CD4-positive, CD25-positive, alpha-beta regulatory T cell (primary cell): ENCODE results near the gene RBL2. TPM values are rescaled to one million over a fixed set of nuclear protein-coding genes. Genes with fewer than 3 reads are reported as not detected.

Source experiments
- ATAC-seq, 2 donors: fragments of 150-1000 bp; cut with Tn5 transposase; one replicate each; pipeline ENCODE4 v1.10.0; 2021; ENCODE audit warnings: low read depth in 2 of 2, moderate number of reproducible peaks in 2 of 2, moderate library complexity in 1 of 2
- DNase-seq, 3 donors: peaks; one replicate each; pipeline versions ENCODE4 v3.0.0 to v3.0.0-alpha.2; 2012 to 2022; ENCODE audit warnings: mixed read lengths in 1 of 3
- H3K27ac ChIP-seq: one replicate; pipeline ENCODE4 v1.7.0; 2013; ENCODE audit warnings: mild to moderate bottlenecking, low read length; ENCODE audit not compliant: insufficient read depth, poor library complexity, severe bottlenecking
- H3K27me3 ChIP-seq: one replicate; pipeline ENCODE4 v1.7.0; 2013; ENCODE audit warnings: low read length; ENCODE audit not compliant: control insufficient read depth, insufficient read depth
- H3K36me3 ChIP-seq: one replicate; pipeline ENCODE4 v1.7.0; 2013; ENCODE audit warnings: mild to moderate bottlenecking, low read length, moderate library complexity; ENCODE audit not compliant: control insufficient read depth, insufficient read depth
- H3K4me1 ChIP-seq: 2 replicates; pipeline ENCODE4 v1.7.0; 2013; ENCODE audit warnings: mild to moderate bottlenecking, low read length; ENCODE audit not compliant: insufficient read depth, control insufficient read depth, poor library complexity, severe bottlenecking
- H3K4me3 ChIP-seq: one replicate; pipeline ENCODE4 v1.7.0; 2013; ENCODE audit warnings: low read depth, mild to moderate bottlenecking, low read length, moderate library complexity
- H3K9me3 ChIP-seq, 2 experiments: 1 replicate in 1 of 2; 2 replicates in 1 of 2; pipeline ENCODE4 v1.7.0; 2013; ENCODE audit warnings: low read length in 2 of 2, mild to moderate bottlenecking in 1 of 2, moderate library complexity in 1 of 2; ENCODE audit not compliant: control insufficient read depth in 2 of 2
- H3K27ac Mint-ChIP-seq, 3 donors: one replicate each; pipeline ENCODE4 v1.8.0; 2020 to 2022; ENCODE audit warnings: mild to moderate bottlenecking in 3 of 3, mixed read lengths in 3 of 3, moderate library complexity in 2 of 3
- H3K27me3 Mint-ChIP-seq: one replicate; pipeline ENCODE4 v1.8.0; 2022; ENCODE audit warnings: mild to moderate bottlenecking, mixed read lengths
- H3K36me3 Mint-ChIP-seq: one replicate; pipeline ENCODE4 v1.8.0; 2020; ENCODE audit warnings: mixed read lengths
- H3K4me1 Mint-ChIP-seq, 4 donors: one replicate each; pipeline ENCODE4 v1.8.0; 2020 to 2022; ENCODE audit warnings: mixed read lengths in 4 of 4, mild to moderate bottlenecking in 1 of 4
- H3K4me3 Mint-ChIP-seq, 4 donors: one replicate each; pipeline ENCODE4 v1.8.0; 2020 to 2022; ENCODE audit warnings: mild to moderate bottlenecking in 4 of 4, mixed read lengths in 4 of 4, moderate library complexity in 3 of 4
- H3K9me3 Mint-ChIP-seq, 7 donors: one replicate each; pipeline ENCODE4 v1.8.0; 2020 to 2022; ENCODE audit warnings: mixed read lengths in 7 of 7, mild to moderate bottlenecking in 3 of 7, moderate library complexity in 2 of 7
- polyA plus RNA-seq, 4 donors: library from polyadenylated mRNA; unstranded; fragments of 300-500 nt; fragmentation: Illumina TruSeq; gene quantifications; one replicate each; pipeline ENCODE4 v1.2.3, GENCODE V29; 2021
- total RNA-seq: library from RNA; stranded (reverse); gene quantifications from one replicate; pipeline ENCODE4 v1.2.3, GENCODE V29; 2022

The RBL2 gene
- total and polyA plus RNA-seq, 5 donors from 2014 or later, result 168 to 215 (median 208) TPM

DNA sequence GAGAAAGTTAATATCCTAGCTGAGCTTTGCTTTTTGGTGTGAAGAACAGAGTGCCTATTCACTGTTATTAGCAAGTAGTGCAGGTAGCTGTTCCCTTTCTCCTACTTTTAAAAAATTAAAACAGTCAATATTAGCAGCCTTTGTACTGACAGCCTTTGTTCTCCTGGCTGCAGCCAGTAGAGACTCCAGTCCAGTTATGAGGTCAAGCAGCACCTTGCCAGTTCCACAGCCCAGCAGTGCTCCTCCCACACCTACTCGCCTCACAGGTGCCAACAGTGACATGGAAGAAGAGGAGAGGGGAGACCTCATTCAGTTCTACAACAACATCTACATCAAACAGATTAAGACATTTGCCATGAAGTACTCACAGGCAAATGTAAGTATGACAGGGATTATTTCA is 46.1 kb downstream of the RBL2 start:
- Mint-ChIP-seq H3K27ac (peak overlapping the region; percentile 66 to 80 (median 73)), H3K27me3 (no peaks in the 10 kb centered on the region), H3K36me3 (peaks cover 85% of the 10 kb centered on the region), H3K4me3 (peak overlapping the region in 1 of 4 donors; percentile 9), H3K4me1 (peaks cover 26 to 40% (median 29%) of the 10 kb centered on the region in 4 donors), H3K9me3 (peaks cover 0 to 21% (median 11%) of the 10 kb centered on the region in 7 donors)
- Histone ChIP-seq H3K36me3 (peaks cover 97% of the 10 kb centered on the region), H3K27me3 (no peaks in the 10 kb centered on the region), H3K4me3 (no peak overlapping the region), H3K9me3 (peaks cover 16 to 23% of the 10 kb centered on the region in 2 experiments), H3K27ac (no peak overlapping the region), H3K4me1 (peaks cover 7% of the 10 kb centered on the region)
- ATAC-seq (no peak), DNase-seq (no peak)

DNA sequence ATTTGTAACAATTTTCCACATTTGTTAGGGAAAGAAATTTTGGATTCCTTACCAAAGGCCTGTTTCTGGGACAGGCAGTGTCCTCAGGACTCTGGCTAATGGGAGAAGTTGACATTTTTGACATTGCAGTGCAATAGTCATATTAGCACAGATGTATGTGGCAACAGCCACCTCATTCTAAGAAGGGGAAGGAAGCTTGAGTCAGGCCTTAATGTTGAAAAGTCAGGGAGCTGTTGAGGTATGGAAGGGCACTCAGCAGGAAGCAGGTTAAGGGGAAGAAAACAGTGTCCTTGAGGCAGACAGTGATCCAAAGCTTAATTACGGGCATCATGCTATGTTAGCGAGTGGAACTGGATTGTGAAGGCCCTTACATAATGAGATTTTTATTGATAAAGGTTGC is 47.9 kb downstream of the RBL2 start:
- peak overlapping the region in 1 of 3 donors; percentile 64 for H3K27ac Mint-ChIP-seq
- peaks cover 19 to 25% (median 22%) of the 10 kb centered on the region in 4 donors for H3K4me1 Mint-ChIP-seq
- peaks cover 82% of the 10 kb centered on the region for H3K36me3 Mint-ChIP-seq
- Histone ChIP-seq H3K4me3 (no peak overlapping the region), H3K27me3 (no peaks in the 10 kb centered on the region), H3K27ac (no peak overlapping the region), H3K36me3 (peaks cover 99% of the 10 kb centered on the region), H3K9me3 (peaks cover 32 to 40% of the 10 kb centered on the region in 2 experiments), H3K4me1 (no peaks in the 10 kb centered on the region)
- no peak overlapping the region for H3K4me3 Mint-ChIP-seq
- ATAC-seq, result no peak
- H3K27me3 Mint-ChIP-seq, result no peaks in the 10 kb centered on the region
- DNase-seq, result no peak
- peaks cover 1 to 37% (median 17%) of the 10 kb centered on the region in 7 donors for H3K9me3 Mint-ChIP-seq

DNA sequence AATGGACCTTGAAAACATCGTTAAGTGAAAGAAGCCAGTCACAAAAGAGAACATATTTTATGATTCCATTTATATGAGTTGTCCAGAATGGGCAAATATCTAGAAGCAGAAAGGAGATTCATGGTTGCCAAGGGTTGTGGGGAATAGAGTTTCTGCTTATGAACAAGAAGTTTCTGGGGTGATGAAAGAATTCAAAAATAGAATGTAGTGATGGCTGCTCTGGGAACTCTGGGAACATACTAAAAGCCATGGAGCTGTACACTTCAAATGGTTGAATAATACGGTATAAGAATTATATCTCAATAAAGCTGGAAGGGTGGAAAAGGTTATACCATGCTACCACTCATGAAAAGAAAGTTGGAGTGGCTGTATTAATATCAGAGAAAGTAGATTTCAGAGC is 50.3 kb downstream of the RBL2 start:
- H3K4me3 Mint-ChIP-seq, result no peak overlapping the region
- peaks cover 1 to 43% (median 17%) of the 10 kb centered on the region in 7 donors for H3K9me3 Mint-ChIP-seq
- peaks cover 75% of the 10 kb centered on the region for H3K36me3 Mint-ChIP-seq
- Histone ChIP-seq H3K36me3 (peaks cover 99% of the 10 kb centered on the region), H3K27ac (no peak overlapping the region), H3K27me3 (no peaks in the 10 kb centered on the region), H3K4me1 (no peaks in the 10 kb centered on the region), H3K9me3 (peaks cover 38 to 48% of the 10 kb centered on the region in 2 experiments), H3K4me3 (no peak overlapping the region)
- peaks cover 22 to 26% (median 24%) of the 10 kb centered on the region in 4 donors for H3K4me1 Mint-ChIP-seq
- no peaks in the 10 kb centered on the region for H3K27me3 Mint-ChIP-seq
- peak overlapping the region in 1 of 3 donors; percentile 9 for H3K27ac Mint-ChIP-seq
- DNase-seq (no peak), ATAC-seq (no peak)

DNA sequence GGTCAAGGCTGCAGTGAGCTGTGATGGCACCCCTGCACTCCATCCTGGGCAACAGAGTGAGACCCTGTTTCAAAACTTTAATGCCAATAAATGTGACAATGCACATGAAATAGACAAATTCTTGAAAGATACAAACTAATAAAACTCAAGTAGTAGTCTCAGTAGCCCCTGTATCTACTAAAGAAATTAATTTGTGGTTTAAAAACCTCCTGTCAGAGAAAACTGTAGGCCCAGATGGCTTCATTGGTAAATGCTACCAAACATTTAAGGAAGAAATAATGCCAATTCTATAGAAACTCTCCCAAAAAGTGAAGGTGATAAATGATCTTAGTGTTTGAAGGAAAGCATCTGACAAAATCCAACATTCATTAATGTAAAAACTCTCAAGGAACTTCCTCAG is 52.0 kb downstream of the RBL2 start:
- Mint-ChIP-seq H3K4me1 (peaks cover 22 to 36% (median 26%) of the 10 kb centered on the region in 4 donors), H3K4me3 (peak overlapping the region in 1 of 4 donors; percentile 54), H3K36me3 (peaks cover 75% of the 10 kb centered on the region), H3K27ac (peak overlapping the region in 1 of 3 donors; percentile 7), H3K27me3 (no peaks in the 10 kb centered on the region), H3K9me3 (peaks cover 1 to 43% (median 17%) of the 10 kb centered on the region in 7 donors)
- Histone ChIP-seq H3K9me3 (peaks cover 38 to 48% of the 10 kb centered on the region in 2 experiments), H3K27me3 (no peaks in the 10 kb centered on the region), H3K4me3 (peak overlapping the region; percentile 7), H3K4me1 (no peaks in the 10 kb centered on the region), H3K36me3 (peaks cover 100% of the 10 kb centered on the region), H3K27ac (no peak overlapping the region)
- DNase-seq, result peak in 2 of 3 donors; percentile 33 to 39
- ATAC-seq, result no peak

DNA sequence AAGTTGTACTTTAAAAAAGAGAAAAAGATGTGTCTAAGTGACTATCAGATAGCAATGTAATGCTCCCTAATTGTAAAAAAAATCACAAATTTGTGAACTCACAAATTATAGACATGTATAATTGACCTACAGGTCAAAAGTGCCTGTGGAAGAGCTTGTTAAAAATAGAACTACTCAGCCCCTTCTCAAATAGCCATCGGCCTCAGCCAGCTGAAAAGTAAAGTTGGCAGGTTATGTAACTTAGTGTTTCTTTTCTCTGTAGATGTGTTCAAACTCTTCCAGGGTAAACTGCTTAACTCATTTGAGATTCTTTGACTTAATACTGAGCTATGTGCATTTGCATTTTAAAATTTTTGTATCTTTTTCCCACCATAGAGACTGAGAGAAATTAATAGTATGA is 55.5 kb downstream of the RBL2 start:
- ATAC-seq (no peak), DNase-seq (no peak)
- H3K9me3 Mint-ChIP-seq, result peaks cover 1 to 26% (median 10%) of the 10 kb centered on the region in 7 donors
- H3K4me3 Mint-ChIP-seq, result peak overlapping the region in 1 of 4 donors; percentile 24
- Histone ChIP-seq H3K27ac (no peak overlapping the region), H3K36me3 (peaks cover 98% of the 10 kb centered on the region), H3K4me3 (no peak overlapping the region), H3K27me3 (no peaks in the 10 kb centered on the region), H3K4me1 (no peaks in the 10 kb centered on the region), H3K9me3 (peaks cover 30 to 32% of the 10 kb centered on the region in 2 experiments)
- peak overlapping the region; percentile 1 to 76 (median 53) for H3K27ac Mint-ChIP-seq
- H3K27me3 Mint-ChIP-seq, result no peaks in the 10 kb centered on the region
- H3K36me3 Mint-ChIP-seq, result peaks cover 76% of the 10 kb centered on the region
- H3K4me1 Mint-ChIP-seq, result peaks cover 32 to 49% (median 40%) of the 10 kb centered on the region in 4 donors

DNA sequence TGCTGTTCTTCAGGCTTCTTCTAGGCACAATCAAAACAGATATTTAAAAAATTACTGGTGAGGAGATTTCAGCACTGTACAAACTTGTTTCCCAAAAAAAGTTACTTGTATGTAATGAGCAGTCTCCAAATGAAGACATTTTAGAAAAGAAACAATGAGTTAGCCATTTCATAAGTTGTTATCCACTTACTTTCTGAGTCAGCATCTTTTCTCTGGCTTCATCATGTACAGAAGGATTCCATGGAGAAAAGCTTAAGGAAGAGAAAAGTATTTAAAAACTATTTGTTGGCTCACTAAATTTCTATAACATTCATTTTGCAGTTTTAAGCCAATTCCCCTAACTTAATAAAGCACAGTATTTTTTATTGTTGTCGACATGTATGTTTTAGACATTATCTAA is 58.2 kb downstream of the RBL2 start:
- no peak overlapping the region for H3K4me3 Mint-ChIP-seq
- peak overlapping the region; percentile 46 to 80 (median 79) for H3K27ac Mint-ChIP-seq
- ATAC-seq (no peak), DNase-seq (no peak)
- Histone ChIP-seq H3K36me3 (peaks cover 97% of the 10 kb centered on the region), H3K9me3 (peaks cover 4% of the 10 kb centered on the region in 2 experiments), H3K27ac (no peak overlapping the region), H3K27me3 (no peaks in the 10 kb centered on the region), H3K4me1 (peaks cover 6% of the 10 kb centered on the region), H3K4me3 (no peak overlapping the region)
- H3K36me3 Mint-ChIP-seq, result peaks cover 78% of the 10 kb centered on the region
- H3K9me3 Mint-ChIP-seq, result peaks cover 0 to 8% (median 0%) of the 10 kb centered on the region in 7 donors
- no peaks in the 10 kb centered on the region for H3K27me3 Mint-ChIP-seq
- H3K4me1 Mint-ChIP-seq, result peaks cover 34 to 69% (median 52%) of the 10 kb centered on the region in 4 donors

DNA sequence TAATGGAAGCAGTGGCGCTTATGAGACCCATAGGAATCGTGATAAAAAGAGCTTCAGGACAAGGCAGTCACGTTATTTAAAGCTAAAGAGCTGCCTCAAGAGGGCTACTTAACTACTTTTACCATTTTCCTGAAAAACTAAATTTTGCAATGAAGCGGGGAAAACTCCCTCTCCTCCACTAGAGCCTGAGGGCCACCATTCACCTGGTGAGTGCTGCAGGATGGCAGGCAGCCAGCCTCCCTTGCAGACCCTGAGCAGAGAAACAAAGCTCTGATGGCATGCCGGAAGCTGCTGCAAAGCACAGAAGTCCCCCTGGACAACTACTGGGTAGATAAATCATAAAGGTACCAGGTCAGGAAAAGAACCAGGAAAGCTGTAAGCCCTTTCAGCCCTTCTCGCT is 60.4 kb downstream of the RBL2 start:
- Mint-ChIP-seq H3K9me3 (no peaks in the 10 kb centered on the region), H3K36me3 (peaks cover 80% of the 10 kb centered on the region), H3K4me3 (no peak overlapping the region), H3K27ac (peak overlapping the region in 2 of 3 donors; percentile 26 to 44), H3K4me1 (peaks cover 40 to 72% (median 56%) of the 10 kb centered on the region in 4 donors), H3K27me3 (no peaks in the 10 kb centered on the region)
- Histone ChIP-seq H3K4me1 (peaks cover 16% of the 10 kb centered on the region), H3K27me3 (no peaks in the 10 kb centered on the region), H3K27ac (no peak overlapping the region), H3K9me3 (no peaks in the 10 kb centered on the region), H3K36me3 (peaks cover 95% of the 10 kb centered on the region), H3K4me3 (no peak overlapping the region)
- ATAC-seq (no peak), DNase-seq (no peak)

DNA sequence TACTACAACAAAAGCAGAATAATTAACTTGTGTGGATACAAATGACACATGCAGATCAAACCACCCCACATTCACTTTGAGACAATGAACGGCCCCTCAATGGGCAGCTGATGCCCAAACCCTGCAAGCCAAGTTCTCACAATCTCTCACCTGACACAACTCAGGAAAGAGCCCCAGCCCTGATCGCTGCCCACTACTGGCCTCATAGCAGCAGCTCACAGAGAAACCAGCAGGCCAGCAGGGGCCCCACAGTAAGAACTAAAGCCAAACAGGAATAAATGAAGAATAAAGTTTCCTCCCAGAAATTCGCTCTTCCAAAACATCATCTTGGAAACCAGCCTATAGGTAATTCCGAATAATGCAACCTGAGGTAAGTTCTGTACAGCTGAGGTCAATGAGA is 61.1 kb downstream of the RBL2 start:
- Mint-ChIP-seq H3K4me1 (peaks cover 33 to 70% (median 57%) of the 10 kb centered on the region in 4 donors), H3K36me3 (peaks cover 78% of the 10 kb centered on the region), H3K27me3 (no peaks in the 10 kb centered on the region), H3K9me3 (no peaks in the 10 kb centered on the region), H3K27ac (peak overlapping the region in 1 of 3 donors; percentile 71), H3K4me3 (peak overlapping the region in 3 of 4 donors; percentile 27 to 56 (median 40))
- H3K4me3 ChIP-seq, result no peak overlapping the region
- DNase-seq (no peak), ATAC-seq (no peak)
- no peaks in the 10 kb centered on the region for H3K9me3 ChIP-seq
- H3K27me3 ChIP-seq, result no peaks in the 10 kb centered on the region
- peaks cover 91% of the 10 kb centered on the region for H3K36me3 ChIP-seq
- peaks cover 22% of the 10 kb centered on the region for H3K4me1 ChIP-seq
- H3K27ac ChIP-seq, result no peak overlapping the region
